ENCODE results near the gene RIPK1.

- TF ChIP-seq CTCF (conservative IDR thresholded peaks at IDR 0.05) (no peak), EZH2 (IDR thresholded peaks at IDR 0.05; ENCODE audit: low read depth) (no peak)
These were observed 91.8 kb downstream of the RIPK1 start for GRCh38 chr6:3159805-3160781.

All from PC-9 (cell line).